ENCODE data around the gene EMX1.
A peak's percentile ranks its signal among the peaks of the same experiment; 100 is the strongest.
"Not testable (repeated sequence)": the region's sequence is repeated elsewhere in the genome, so short reads cannot be mapped to it uniquely, and the experiment has no call there.

The EMX1 gene

DNA sequence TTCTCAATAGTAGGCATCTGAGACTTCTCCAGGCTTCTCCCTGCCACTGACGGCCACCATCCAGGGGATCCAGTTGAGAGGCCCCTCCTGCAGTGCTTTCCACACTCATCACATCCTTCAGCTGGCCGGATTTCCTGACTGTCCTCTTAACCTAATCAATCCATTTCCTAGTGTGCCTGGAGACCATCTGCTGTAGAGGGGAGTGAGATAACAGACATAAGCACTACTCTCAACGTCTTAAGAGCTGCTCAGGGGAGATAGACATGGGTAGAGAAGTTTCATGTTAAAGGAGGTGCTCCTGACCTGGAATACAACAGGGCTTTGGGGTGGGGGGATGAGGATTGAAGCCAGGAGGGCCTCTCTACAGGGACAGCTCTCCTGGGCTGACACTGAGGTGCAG, 15.9 kb upstream of the EMX1 start:
- Histone ChIP-seq H3K27ac (ENCODE audit: low read length) (no peak overlapping the region), H3K27me3 (ENCODE audit: control insufficient read depth in 1 of 2, insufficient read depth in 2 of 2, low read length in 2 of 2) (peaks cover 17 to 25% of the 10 kb centered on the region in 2 donors), H3K9ac (ENCODE audit: low read length in 2 of 2) (no peak overlapping the region), H3K9me3 (ENCODE audit: control insufficient read depth in 2 of 2, low read length in 2 of 2) (peaks cover 0 to 4% of the 10 kb centered on the region in 2 donors), H3K36me3 (ENCODE audit: control insufficient read depth in 2 of 2, insufficient read depth in 2 of 2, low read length in 2 of 2) (no peaks in the 10 kb centered on the region), H3K4me1 (ENCODE audit: control insufficient read depth, insufficient read depth, low read length) (no peaks in the 10 kb centered on the region), H3K4me3 (ENCODE audit: low read length in 2 of 2) (no peak overlapping the region)

DNA sequence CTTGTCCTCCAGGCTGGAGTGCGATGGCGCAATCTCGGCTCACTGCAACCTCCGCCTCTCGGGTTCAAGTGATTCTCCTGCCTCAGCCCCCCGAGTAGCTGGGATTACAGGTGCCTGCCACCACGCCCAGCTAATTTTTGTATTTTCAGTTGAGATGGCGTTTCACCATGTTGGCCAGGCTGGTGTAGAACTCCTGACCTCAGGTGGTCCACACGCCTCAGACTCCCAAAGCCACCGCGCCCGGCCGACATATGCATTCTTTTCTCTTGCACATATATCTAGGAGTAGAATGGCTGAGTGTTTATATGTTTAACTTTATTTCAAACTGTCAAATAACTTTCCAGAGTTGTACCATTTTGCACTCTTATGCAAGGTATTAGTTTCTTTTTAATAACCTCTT, 9.9 kb upstream of the EMX1 start:
- H3K9ac ChIP-seq (ENCODE audit: low read length in 2 of 2); H3K9me3 ChIP-seq (ENCODE audit: control insufficient read depth in 2 of 2, low read length in 2 of 2); H3K4me3 ChIP-seq (ENCODE audit: low read length in 2 of 2); H3K36me3 ChIP-seq (ENCODE audit: control insufficient read depth in 2 of 2, insufficient read depth in 2 of 2, low read length in 2 of 2); H3K27ac ChIP-seq (ENCODE audit: low read length); H3K4me1 ChIP-seq (ENCODE audit: control insufficient read depth, insufficient read depth, low read length): not testable (repeated sequence)
- H3K27me3 ChIP-seq (ENCODE audit: control insufficient read depth in 1 of 2, insufficient read depth in 2 of 2, low read length in 2 of 2) = peaks cover 30 to 46% of the 10 kb centered on the region in 2 donors

DNA sequence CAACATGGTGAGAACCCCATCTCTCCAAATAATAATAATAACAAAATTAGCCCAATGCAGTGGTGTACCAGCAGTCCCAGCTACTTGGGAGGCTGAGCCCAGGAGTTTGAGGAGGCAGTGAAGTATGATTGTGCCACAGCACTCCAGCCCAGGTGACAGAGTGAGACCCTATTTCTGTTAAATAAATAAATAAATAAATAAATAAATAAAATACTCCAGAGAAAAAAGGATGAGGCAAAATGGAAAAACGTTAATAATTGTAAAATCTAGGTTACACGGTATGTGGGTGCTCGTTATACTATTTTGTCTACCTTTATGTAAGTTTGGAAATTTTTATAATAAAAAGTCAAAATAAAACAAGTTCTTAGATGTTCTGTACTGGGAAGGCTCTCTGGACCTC, 8.6 kb upstream of the EMX1 start:
- H3K9ac ChIP-seq (ENCODE audit: low read length in 2 of 2) = no peak overlapping the region
- H3K27ac ChIP-seq (ENCODE audit: low read length) = no peak overlapping the region
- no peaks in the 10 kb centered on the region for H3K36me3 ChIP-seq (ENCODE audit: control insufficient read depth in 2 of 2, insufficient read depth in 2 of 2, low read length in 2 of 2)
- H3K27me3 ChIP-seq (ENCODE audit: control insufficient read depth in 1 of 2, insufficient read depth in 2 of 2, low read length in 2 of 2) = peaks cover 35 to 55% of the 10 kb centered on the region in 2 donors
- H3K4me3 ChIP-seq (ENCODE audit: low read length in 2 of 2) = no peak overlapping the region
- H3K9me3 ChIP-seq (ENCODE audit: control insufficient read depth in 2 of 2, low read length in 2 of 2) = peaks cover 0 to 4% of the 10 kb centered on the region in 2 donors
- H3K4me1 ChIP-seq (ENCODE audit: control insufficient read depth, insufficient read depth, low read length) = no peaks in the 10 kb centered on the region

DNA sequence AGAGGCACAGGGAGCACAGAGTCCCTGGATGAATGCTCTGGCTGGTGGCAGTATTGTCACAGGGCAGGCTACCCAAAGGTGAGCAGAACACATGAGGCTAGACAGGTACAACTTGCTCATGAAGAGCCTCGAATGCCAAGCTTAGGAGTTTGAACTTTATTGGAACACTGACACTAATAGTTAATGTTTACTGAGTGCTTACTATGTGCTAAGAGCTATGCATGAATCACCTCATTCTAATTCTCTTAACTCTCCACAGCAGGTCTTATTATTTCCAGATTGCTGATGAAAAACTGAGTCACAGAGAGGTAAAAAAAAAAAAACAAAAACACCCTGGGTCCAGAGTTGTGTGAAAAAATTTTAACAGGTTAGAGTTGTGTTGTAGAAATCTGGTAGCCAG, 6.1 kb upstream of the EMX1 start:
- Histone ChIP-seq H3K9me3 (ENCODE audit: control insufficient read depth in 2 of 2, low read length in 2 of 2) (peaks cover 0 to 1% of the 10 kb centered on the region in 2 donors), H3K27ac (ENCODE audit: low read length) (no peak overlapping the region), H3K36me3 (ENCODE audit: control insufficient read depth in 2 of 2, insufficient read depth in 2 of 2, low read length in 2 of 2) (no peaks in the 10 kb centered on the region), H3K27me3 (ENCODE audit: control insufficient read depth in 1 of 2, insufficient read depth in 2 of 2, low read length in 2 of 2) (peaks cover 52 to 75% of the 10 kb centered on the region in 2 donors), H3K9ac (ENCODE audit: low read length in 2 of 2) (no peak overlapping the region), H3K4me1 (ENCODE audit: control insufficient read depth, insufficient read depth, low read length) (peaks cover 13% of the 10 kb centered on the region), H3K4me3 (ENCODE audit: low read length in 2 of 2) (no peak overlapping the region)

DNA sequence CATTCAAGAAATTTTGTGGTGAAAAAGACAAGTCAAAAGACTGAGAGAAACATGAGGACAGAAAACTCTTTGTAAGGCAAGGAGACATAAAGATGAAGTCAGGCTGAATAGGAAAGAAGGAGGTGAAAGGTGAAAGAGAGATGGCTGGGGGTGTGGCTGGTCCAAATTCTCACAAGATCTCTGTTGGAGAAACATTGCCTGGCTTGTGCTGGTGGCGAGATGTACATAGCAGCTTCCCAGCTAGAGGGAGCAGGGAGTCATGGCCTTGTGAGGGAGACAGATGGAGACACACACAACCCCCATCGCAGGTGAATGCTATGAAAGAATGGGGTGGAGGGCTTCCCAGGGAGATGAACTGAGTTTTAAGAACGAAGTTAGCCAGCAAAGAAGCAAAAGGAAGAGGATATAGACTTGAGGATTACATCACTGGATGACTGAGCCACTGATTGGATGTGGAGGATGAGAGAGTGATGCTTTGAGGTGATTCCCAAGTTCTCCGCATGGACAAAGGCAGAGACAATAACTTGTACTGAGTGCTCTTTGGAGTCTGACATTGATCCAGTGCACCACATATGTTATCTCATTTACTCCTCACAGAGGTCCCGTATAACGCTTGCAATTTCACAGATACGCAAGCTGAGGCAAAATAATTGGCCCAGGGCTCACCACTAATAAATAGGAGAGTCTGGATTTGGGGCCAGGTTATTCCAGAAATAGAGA, 3.7 kb upstream of the EMX1 start:
- Histone ChIP-seq H3K36me3 (ENCODE audit: control insufficient read depth in 2 of 2, insufficient read depth in 2 of 2, low read length in 2 of 2) (no peaks in the 10 kb centered on the region), H3K9me3 (ENCODE audit: control insufficient read depth in 2 of 2, low read length in 2 of 2) (no peaks in the 10 kb centered on the region), H3K4me1 (ENCODE audit: control insufficient read depth, insufficient read depth, low read length) (peaks cover 34% of the 10 kb centered on the region), H3K27ac (ENCODE audit: low read length) (no peak overlapping the region), H3K4me3 (ENCODE audit: low read length in 2 of 2) (no peak overlapping the region), H3K27me3 (ENCODE audit: control insufficient read depth in 1 of 2, insufficient read depth in 2 of 2, low read length in 2 of 2) (peaks cover 63 to 91% of the 10 kb centered on the region in 2 donors), H3K9ac (ENCODE audit: low read length in 2 of 2) (no peak overlapping the region)

DNA sequence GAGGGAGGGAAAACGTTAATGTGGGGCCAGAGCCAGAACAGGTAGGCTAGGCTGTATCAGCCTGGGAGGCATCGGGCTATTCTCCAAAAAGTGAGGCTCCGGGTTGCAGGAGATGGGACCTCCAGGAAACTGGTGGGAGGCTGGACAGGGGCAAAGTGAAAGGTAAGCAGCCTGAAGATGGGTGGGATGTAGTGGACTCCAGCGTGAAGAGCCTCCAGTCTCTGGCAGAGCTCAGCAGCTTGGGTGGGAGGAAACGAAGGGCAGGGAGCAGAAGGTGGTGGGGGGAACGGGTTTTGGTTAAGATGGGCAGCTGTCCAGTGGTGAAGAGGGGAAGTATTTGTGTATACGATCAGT, 3.1 kb upstream of the EMX1 start:
- H3K27me3 ChIP-seq (ENCODE audit: control insufficient read depth in 1 of 2, insufficient read depth in 2 of 2, low read length in 2 of 2) = peaks cover 65 to 94% of the 10 kb centered on the region in 2 donors
- no peak overlapping the region for H3K27ac ChIP-seq (ENCODE audit: low read length)
- H3K9ac ChIP-seq (ENCODE audit: low read length in 2 of 2) = no peak overlapping the region
- H3K4me1 ChIP-seq (ENCODE audit: control insufficient read depth, insufficient read depth, low read length) = peaks cover 36% of the 10 kb centered on the region
- H3K36me3 ChIP-seq (ENCODE audit: control insufficient read depth in 2 of 2, insufficient read depth in 2 of 2, low read length in 2 of 2) = no peaks in the 10 kb centered on the region
- no peak overlapping the region for H3K4me3 ChIP-seq (ENCODE audit: low read length in 2 of 2)
- no peaks in the 10 kb centered on the region for H3K9me3 ChIP-seq (ENCODE audit: control insufficient read depth in 2 of 2, low read length in 2 of 2)

DNA sequence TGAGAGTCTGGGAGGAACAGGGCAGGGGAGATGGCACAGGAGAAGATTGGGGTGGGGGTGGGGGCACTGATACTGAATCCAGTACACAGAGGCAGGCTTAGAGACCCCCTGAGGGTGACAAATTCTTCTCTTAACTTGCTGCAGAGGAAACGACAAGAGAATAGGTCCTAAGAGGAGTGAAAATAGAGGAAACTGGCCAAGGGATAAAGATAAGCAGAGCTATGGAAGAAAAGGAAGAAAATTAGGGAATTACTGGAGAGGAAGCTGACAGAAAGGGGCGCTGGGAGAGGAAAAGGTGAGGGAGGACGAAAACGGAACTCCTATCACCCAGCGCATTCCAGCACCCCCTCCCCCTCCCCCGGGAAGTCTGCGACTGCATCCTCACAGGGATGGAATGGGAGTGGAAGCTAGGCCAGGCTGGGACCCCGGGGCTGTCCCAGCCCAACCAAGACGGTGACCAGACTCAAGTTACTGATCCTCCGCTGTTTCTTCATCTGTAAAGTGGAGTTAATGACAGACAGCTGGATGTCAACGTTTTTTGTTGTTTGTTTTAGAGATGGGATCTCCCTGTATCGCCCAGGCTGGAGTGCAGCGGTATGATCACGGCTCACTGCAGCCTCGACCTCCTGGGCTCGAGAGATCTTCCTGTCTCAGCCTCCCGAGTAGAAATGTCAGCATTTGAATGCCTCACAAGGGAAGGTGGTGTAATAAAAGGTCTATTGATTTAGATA, 2.6 kb upstream of the EMX1 start:
- no peak overlapping the region for H3K27ac ChIP-seq (ENCODE audit: low read length)
- peaks cover 36% of the 10 kb centered on the region for H3K4me1 ChIP-seq (ENCODE audit: control insufficient read depth, insufficient read depth, low read length)
- H3K4me3 ChIP-seq (ENCODE audit: low read length in 2 of 2) = no peak overlapping the region
- no peaks in the 10 kb centered on the region for H3K36me3 ChIP-seq (ENCODE audit: control insufficient read depth in 2 of 2, insufficient read depth in 2 of 2, low read length in 2 of 2)
- H3K9ac ChIP-seq (ENCODE audit: low read length in 2 of 2) = no peak overlapping the region
- no peaks in the 10 kb centered on the region for H3K9me3 ChIP-seq (ENCODE audit: control insufficient read depth in 2 of 2, low read length in 2 of 2)
- peaks cover 66 to 94% of the 10 kb centered on the region in 2 donors for H3K27me3 ChIP-seq (ENCODE audit: control insufficient read depth in 1 of 2, insufficient read depth in 2 of 2, low read length in 2 of 2)

DNA sequence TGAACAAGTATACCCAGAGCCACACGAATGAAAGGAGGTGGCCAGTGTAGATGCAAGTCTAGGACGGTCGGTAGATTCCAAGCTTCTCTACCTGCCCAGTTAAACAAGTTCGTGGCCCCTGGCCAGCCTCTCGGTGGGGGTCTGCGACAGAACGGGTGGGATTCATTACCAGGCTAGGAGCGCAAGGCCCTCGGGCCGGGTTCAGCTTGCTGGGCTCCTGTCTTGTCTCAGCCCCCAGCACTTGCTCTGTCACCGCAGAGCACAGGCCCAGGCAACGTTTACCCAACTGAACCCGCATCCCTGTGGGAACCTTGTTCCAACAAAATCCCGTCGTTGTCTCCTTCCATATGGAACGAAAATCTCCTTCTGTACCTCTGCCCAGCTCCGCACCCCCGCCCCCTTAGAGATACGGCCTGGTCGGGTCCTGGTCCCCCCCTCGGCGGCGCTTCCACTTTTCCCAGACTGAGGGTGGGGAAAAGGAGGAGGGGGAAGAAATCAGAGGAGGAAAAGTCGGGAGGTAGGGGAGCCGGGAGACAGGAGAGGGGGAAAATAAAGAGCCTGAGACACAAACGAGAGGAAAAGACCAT, 1.9 kb upstream of the EMX1 start:
- peaks cover 40% of the 10 kb centered on the region for H3K4me1 ChIP-seq (ENCODE audit: control insufficient read depth, insufficient read depth, low read length)
- H3K36me3 ChIP-seq (ENCODE audit: control insufficient read depth in 2 of 2, insufficient read depth in 2 of 2, low read length in 2 of 2) = no peaks in the 10 kb centered on the region
- no peaks in the 10 kb centered on the region for H3K9me3 ChIP-seq (ENCODE audit: control insufficient read depth in 2 of 2, low read length in 2 of 2)
- H3K9ac ChIP-seq (ENCODE audit: low read length in 2 of 2) = no peak overlapping the region
- peaks cover 69 to 94% of the 10 kb centered on the region in 2 donors for H3K27me3 ChIP-seq (ENCODE audit: control insufficient read depth in 1 of 2, insufficient read depth in 2 of 2, low read length in 2 of 2)
- no peak overlapping the region for H3K27ac ChIP-seq (ENCODE audit: low read length)
- H3K4me3 ChIP-seq (ENCODE audit: low read length in 2 of 2) = peak overlapping the region in 1 of 2 donors; percentile 58

DNA sequence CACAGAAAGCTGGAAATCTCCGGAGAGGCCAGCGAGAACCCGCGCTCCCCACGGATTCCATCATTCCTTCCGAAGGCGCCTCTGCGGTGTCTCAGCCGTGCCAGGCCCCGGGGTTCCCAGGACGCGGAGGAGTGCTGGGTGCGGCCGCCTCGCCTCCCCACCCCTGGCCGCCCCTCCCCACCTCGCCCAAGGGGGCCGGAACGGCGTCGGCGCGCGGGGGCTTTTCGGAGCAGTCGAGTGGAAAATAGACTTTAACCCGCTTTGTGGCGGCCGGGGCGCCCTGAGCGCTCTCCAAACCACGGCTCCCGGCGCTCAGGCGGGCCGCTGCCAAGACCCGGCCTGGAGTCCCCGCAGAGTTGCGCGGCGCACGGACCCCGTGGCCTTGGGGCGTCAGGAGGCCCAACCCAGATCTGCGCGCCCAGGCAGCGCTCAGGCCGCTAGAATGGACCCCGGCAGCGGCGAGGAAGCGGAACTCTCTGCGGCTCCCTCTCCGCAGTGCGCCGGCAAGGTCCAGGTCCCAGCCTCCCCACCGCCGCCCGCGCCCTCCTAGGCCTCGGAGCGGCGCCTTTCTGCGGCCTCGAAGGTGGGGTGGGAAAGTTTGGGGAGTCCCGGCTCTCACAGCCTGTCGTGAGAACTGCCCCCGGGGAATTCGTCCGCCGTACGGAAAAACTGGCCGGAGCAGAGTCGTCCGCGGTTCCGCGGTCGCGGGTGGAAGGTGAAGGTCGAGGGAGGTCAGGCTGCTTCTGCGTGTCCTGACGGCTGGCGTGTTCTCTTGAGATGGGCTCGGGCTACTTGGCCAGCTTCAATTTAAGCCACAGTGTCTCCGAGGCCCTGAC, 1.2 kb upstream of the EMX1 start:
- Histone ChIP-seq H3K9ac (ENCODE audit: low read length in 2 of 2) (no peak overlapping the region), H3K27me3 (ENCODE audit: control insufficient read depth in 1 of 2, insufficient read depth in 2 of 2, low read length in 2 of 2) (peaks cover 74 to 94% of the 10 kb centered on the region in 2 donors), H3K36me3 (ENCODE audit: control insufficient read depth in 2 of 2, insufficient read depth in 2 of 2, low read length in 2 of 2) (no peaks in the 10 kb centered on the region), H3K4me3 (ENCODE audit: low read length in 2 of 2) (peak overlapping the region; percentile 51 to 58), H3K27ac (ENCODE audit: low read length) (no peak overlapping the region), H3K9me3 (ENCODE audit: control insufficient read depth in 2 of 2, low read length in 2 of 2) (no peaks in the 10 kb centered on the region), H3K4me1 (ENCODE audit: control insufficient read depth, insufficient read depth, low read length) (peaks cover 45% of the 10 kb centered on the region)

DNA sequence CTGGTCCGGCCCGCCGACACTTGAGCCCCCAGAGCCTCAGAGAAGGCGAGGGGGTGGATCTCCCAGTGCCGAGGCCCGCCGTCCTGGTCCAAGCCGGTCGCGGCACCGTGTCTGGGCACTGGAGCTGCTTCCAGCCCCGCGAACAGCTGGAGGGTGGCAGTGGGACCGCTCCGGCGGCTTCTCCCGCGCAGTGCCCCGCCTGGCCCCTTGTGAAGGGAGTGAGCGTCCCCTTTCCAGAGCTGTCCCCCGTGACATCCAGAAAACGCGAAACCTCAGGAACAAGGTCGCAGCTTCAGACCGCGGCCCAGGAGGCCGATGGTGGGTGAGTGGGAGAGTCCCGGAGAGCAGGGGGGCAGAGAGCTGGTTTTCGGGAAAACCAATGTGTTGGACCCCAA, 579 bp upstream of the EMX1 start:
- H3K9ac ChIP-seq (ENCODE audit: low read length in 2 of 2) = no peak overlapping the region
- peaks cover 45% of the 10 kb centered on the region for H3K4me1 ChIP-seq (ENCODE audit: control insufficient read depth, insufficient read depth, low read length)
- peaks cover 75 to 94% of the 10 kb centered on the region in 2 donors for H3K27me3 ChIP-seq (ENCODE audit: control insufficient read depth in 1 of 2, insufficient read depth in 2 of 2, low read length in 2 of 2)
- H3K4me3 ChIP-seq (ENCODE audit: low read length in 2 of 2) = peak overlapping the region; percentile 51 to 58
- no peak overlapping the region for H3K27ac ChIP-seq (ENCODE audit: low read length)
- H3K9me3 ChIP-seq (ENCODE audit: control insufficient read depth in 2 of 2, low read length in 2 of 2) = no peaks in the 10 kb centered on the region
- no peaks in the 10 kb centered on the region for H3K36me3 ChIP-seq (ENCODE audit: control insufficient read depth in 2 of 2, insufficient read depth in 2 of 2, low read length in 2 of 2)
